Transverse colon (tissue), 4 donors: ENCODE results near the gene NIPAL4. TPM values are rescaled to one million over a fixed set of nuclear protein-coding genes. Genes with fewer than 3 reads are reported as not detected.

Experiments
- DNase-seq: peaks from one replicate; pipeline ENCODE4 v3.0.0-alpha.2; 2019
- H3K27ac ChIP-seq, 4 donors: fragments of 200-600 bp; sonication (generic); 2 replicates each; pipeline ENCODE4 v1.5.1; 2016 to 2018; ENCODE audit warnings: inconsistent platforms in 4 of 4
- H3K27me3 ChIP-seq: fragments of 200-600 bp; sonication (generic); 2 replicates; pipeline ENCODE4 v1.5.1; 2017; ENCODE audit warnings: inconsistent platforms
- H3K36me3 ChIP-seq, 4 donors: fragments of 200-600 bp; sonication (generic); 2 replicates each; pipeline ENCODE4 v1.5.1; 2017 to 2019; ENCODE audit warnings: inconsistent platforms in 4 of 4
- H3K4me1 ChIP-seq, 4 donors: fragments of 200-600 bp; sonication (generic); 2 replicates each; pipeline ENCODE4 v1.5.1; 2017 to 2020; ENCODE audit warnings: inconsistent platforms in 4 of 4
- H3K4me3 ChIP-seq, 4 donors: fragments of 200-600 bp; sonication (generic); 1 replicate in 1 of 4; 2 replicates in 3 of 4; pipeline versions ENCODE4 v1.5.1 to v1.6.1; 2017 to 2019; ENCODE audit warnings: inconsistent platforms in 4 of 4
- H3K9me3 ChIP-seq, 2 donors: fragments of 200-600 bp; sonication (generic); 2 replicates each; pipeline ENCODE4 v1.5.1; 2017 to 2019; ENCODE audit warnings: inconsistent platforms in 2 of 2
- CTCF ChIP-seq, 5 experiments: fragments of 200-600 bp in 3 of 5; fragments of 450-650 bp in 2 of 5; sonication (generic) in 3 of 5; IDR thresholded peaks; 1 replicate in 2 of 5; 2 replicates in 3 of 5; pipeline ENCODE4 v1.5.1; 2016 to 2017; ENCODE audit warnings: antibody characterized with exemption in 5 of 5, inconsistent platforms in 3 of 5, mild to moderate bottlenecking in 2 of 5, moderate library complexity in 1 of 5
- EP300 ChIP-seq: sonication (generic); formaldehyde crosslinking; IDR thresholded peaks from one replicate; pipeline ENCODE4 v1.6.1; 2017; ENCODE audit warnings: antibody characterized with exemption, low read depth
- POLR2A ChIP-seq: fragments of 450-650 bp; IDR thresholded peaks from one replicate; pipeline ENCODE4 v1.6.1; 2016; ENCODE audit warnings: antibody characterized with exemption, mild to moderate bottlenecking, moderate library complexity
- POLR2AphosphoS5 ChIP-seq, 3 donors: sonication (generic); formaldehyde crosslinking; IDR thresholded peaks; one replicate each; pipeline ENCODE4 v1.6.1; 2016; ENCODE audit warnings: antibody characterized with exemption in 3 of 3
- WGBS, 2 donors: methylation state at CpG; one replicate each; pipeline ENCODE4 v1.1.5; 2018; ENCODE audit warnings: low coverage in 1 of 2; 5-methylcytosine and 5-hydroxymethylcytosine counted together
- in situ Hi-C, 4 donors: fragments of 200-750 bp; cut with MboI; loops; one replicate each; pipeline versions ENCODE4 v1.15.0 to v1.15.1; 2017; ENCODE audit warnings: low sequenced_read_pairs in 3 of 4, low pct_ligation_motif_present in 1 of 4, low pct_unique_long_range_greater_than_20kb in 1 of 4
- intact Hi-C: fragments of 100-400 bp; cut with DNase I; formaldehyde crosslinking; loops from one replicate; pipeline ENCODE4 v1.15.1; 2023; ENCODE audit warnings: low total_unique reads
- total RNA-seq, 4 donors: library from RNA; depleted of rRNA; stranded (reverse); fragments of >200 nt; gene quantifications; one replicate each; pipeline ENCODE4 v1.1.0, GENCODE V29; 2016

The NIPAL4 gene
- total RNA-seq, 4 donors from 2014 or later, result 0.48 to 0.82 TPM; not detected in 2

GRCh38 chr5:157475432-157475831 is 15.4 kb downstream of the NIPAL4 start:
- Histone ChIP-seq H3K27ac (peak overlapping the region in 1 of 4 donors; percentile 7), H3K4me3 (no peak overlapping the region), H3K27me3 (no peaks in the 10 kb centered on the region), H3K36me3 (no peaks in the 10 kb centered on the region), H3K4me1 (peaks cover 8 to 32% (median 19%) of the 10 kb centered on the region in 4 donors), H3K9me3 (no peaks in the 10 kb centered on the region)
- intact Hi-C loops (loop anchor here (2.0 to 10.0 kb wide), 2 partner anchors 43 to 111 kb away; no protein-coding TSS in a partner anchor), in situ Hi-C loops (loop anchor here in 3 of 4 donors (10.0 to 25.0 kb wide), 4 partner anchors 141 to 262 kb away; partner anchors contain the start of genes LSM11 (in 1 of the 3) and THG1L (in 1 of the 3))
- TF ChIP-seq EP300, result no peak
- TF ChIP-seq CTCF (IDR thresholded peaks at IDR 0.05), result no peak
- TF ChIP-seq POLR2AphosphoS5 (IDR thresholded peaks at IDR 0.05), result no peak
- no peak for TF ChIP-seq POLR2A
- 78 to 94% methylated on average over 1 to 3 of the region's 3 CpGs for WGBS, 2 donors
- no peak for DNase-seq

GRCh38 chr5:157476702-157477408 is 16.8 kb downstream of the NIPAL4 start:
- Histone ChIP-seq H3K27ac (peak overlapping the region; percentile 60 to 81 (median 74)), H3K27me3 (no peaks in the 10 kb centered on the region), H3K36me3 (no peaks in the 10 kb centered on the region), H3K4me1 (peaks cover 8 to 32% (median 19%) of the 10 kb centered on the region in 4 donors), H3K9me3 (no peaks in the 10 kb centered on the region), H3K4me3 (no peak overlapping the region)
- 60 to 62% methylated on average over 4 to 7 of the region's 7 CpGs for WGBS, 2 donors
- TF ChIP-seq POLR2AphosphoS5 (IDR thresholded peaks at IDR 0.05), result no peak
- TF ChIP-seq CTCF (IDR thresholded peaks at IDR 0.05), result peak; percentile 74 to 76 (median 75)
- TF ChIP-seq POLR2A, result no peak
- TF ChIP-seq EP300, result no peak
- in situ Hi-C loops (loop anchor here in 3 of 4 donors (10.0 to 25.0 kb wide), 4 partner anchors 142 to 260 kb away; partner anchors contain the start of genes LSM11 (in 1 of the 3) and THG1L (in 1 of the 3)), intact Hi-C loops (loop anchor here (10.0 kb wide), 1 partner anchor 112 kb away; no protein-coding TSS in a partner anchor)
- no peak for DNase-seq

GRCh38 chr5:157477814-157478494 is 17.9 kb downstream of the NIPAL4 start:
- DNase-seq, result no peak
- intact Hi-C loops (loop anchor here (10.0 kb wide), 1 partner anchor 113 kb away; no protein-coding TSS in a partner anchor), in situ Hi-C loops (loop anchor here in 3 of 4 donors (10.0 to 25.0 kb wide), 4 partner anchors 143 to 259 kb away; partner anchors contain the start of genes LSM11 (in 1 of the 3) and THG1L (in 1 of the 3))
- H3K4me3 ChIP-seq, result no peak overlapping the region
- no peaks in the 10 kb centered on the region for H3K36me3 ChIP-seq
- no peak for TF ChIP-seq POLR2A
- no peak for TF ChIP-seq EP300
- TF ChIP-seq CTCF (IDR thresholded peaks at IDR 0.05), result no peak
- H3K27ac ChIP-seq, result peak overlapping the region; percentile 60 to 81 (median 74)
- H3K27me3 ChIP-seq, result no peaks in the 10 kb centered on the region
- WGBS, 2 donors, result 21 to 22% methylated on average over 5 of the region's 5 CpGs
- H3K4me1 ChIP-seq, result peaks cover 8 to 32% (median 19%) of the 10 kb centered on the region in 4 donors
- no peaks in the 10 kb centered on the region for H3K9me3 ChIP-seq

GRCh38 chr5:157478726-157479125 is 18.7 kb downstream of the NIPAL4 start:
- no peak for DNase-seq
- in situ Hi-C loops, result loop anchor here in 3 of 4 donors (10.0 to 25.0 kb wide), 4 partner anchors 144 to 259 kb away; partner anchors contain the start of genes LSM11 (in 1 of the 3) and THG1L (in 1 of the 3)
- 72 to 73% methylated on average over 2 of the region's 2 CpGs for WGBS, 2 donors

More at GRCh38 chr5:157478726-157479125, 18.7 kb downstream of the NIPAL4 start:
- Histone ChIP-seq H3K4me3 (no peak overlapping the region), H3K36me3 (no peaks in the 10 kb centered on the region), H3K27ac (peak overlapping the region; percentile 60 to 81 (median 74)), H3K27me3 (no peaks in the 10 kb centered on the region), H3K9me3 (no peaks in the 10 kb centered on the region), H3K4me1 (peaks cover 8 to 32% (median 19%) of the 10 kb centered on the region in 4 donors)
- no peak for TF ChIP-seq POLR2AphosphoS5 (IDR thresholded peaks at IDR 0.05)
- no peak for TF ChIP-seq CTCF (IDR thresholded peaks at IDR 0.05)
- TF ChIP-seq EP300, result no peak
- intact Hi-C loops, result loop anchor here (10.0 kb wide), 1 partner anchor 114 kb away; no protein-coding TSS in a partner anchor
